ENCODE data around the gene SUN3.
"Not testable (repeated sequence)": the region's sequence is repeated elsewhere in the genome, so short reads cannot be mapped to it uniquely, and the experiment has no call there.

SUN3 gene

GRCh38 chr7:47943676-47944474 is 85.0 kb downstream of the SUN3 start:
- DNase-seq (ENCODE audit: low spot score) = no peak

GRCh38 chr7:47942651-47943050 is 86.3 kb downstream of the SUN3 start:
- DNase-seq (ENCODE audit: low spot score) = not testable (repeated sequence)

- DNase-seq (ENCODE audit: low spot score) = no peak
These were observed 86.8 kb downstream of the SUN3 start for GRCh38 chr7:47942132-47942531.

- DNase-seq (ENCODE audit: low spot score) = no peak
These were observed 87.6 kb downstream of the SUN3 start for GRCh38 chr7:47941136-47941844.

- no peak for DNase-seq (ENCODE audit: low spot score)
These were observed 88.6 kb downstream of the SUN3 start for GRCh38 chr7:47940088-47941013.

GRCh38 chr7:47939425-47940036 is 89.4 kb downstream of the SUN3 start:
- no peak for DNase-seq (ENCODE audit: low spot score)

- no peak for DNase-seq (ENCODE audit: low spot score)
These were observed 90.2 kb downstream of the SUN3 start for GRCh38 chr7:47938574-47939165.

GRCh38 chr7:47937711-47938573 is 91.0 kb downstream of the SUN3 start:
- DNase-seq (ENCODE audit: low spot score) = no peak
